Endothelial cell of umbilical vein (primary cell): Measurements from ENCODE around the gene WLS. TPM values are rescaled to one million over a fixed set of nuclear protein-coding genes. Genes with fewer than 3 reads are reported as not detected.

Experiments
- BruUV-seq: library from RNA; stranded (reverse); fragments of 400-500 nt; replicated peaks from 2 replicates; lab custom pipeline; 2021; lab: Mats Ljungman, UMichigan
- CTCF ChIA-PET: fragments of 300-600, 350-600 bp; sonication (Branson Sonifier 250); formaldehyde crosslinking; loops from one replicate; lab custom pipeline; 2021; ENCODE audit warnings: antibody characterized with exemption, inconsistent platforms; lab: Charles Lee
- POLR2A ChIA-PET: fragments of 300-600, 350-600 bp; sonication (Branson Sonifier 250); formaldehyde crosslinking; loops from one replicate; lab custom pipeline; 2021; ENCODE audit warnings: antibody characterized with exemption, inconsistent platforms; lab: Charles Lee
- DNase-seq: peaks from one replicate; pipeline ENCODE4 v3.0.0-alpha.2; 2011; ENCODE audit warnings: low read depth, low spot score
- FAIRE-seq: peaks from 2 replicates; lab custom pipeline; 2011; peaks lifted over from hg19 to GRCh38; lab: Jason Lieb, UNC
- H2AFZ ChIP-seq: 2 replicates; pipeline ENCODE4 v1.6.0; 2012; ENCODE audit warnings: low read depth, low read length, control low read depth, inconsistent platforms
- H3K27ac ChIP-seq: 2 replicates; pipeline ENCODE4 v1.5.1; 2011; ENCODE audit warnings: low read depth, mild to moderate bottlenecking, control low read depth, low read length, moderate library complexity; ENCODE audit not compliant: insufficient read depth
- H3K27me3 ChIP-seq, 2 experiments: 2 replicates each; pipeline versions ENCODE4 v1.6.0 to v1.6.1; 2011; ENCODE audit warnings: low read length in 2 of 2, mixed read lengths in 1 of 2; ENCODE audit not compliant: control insufficient read depth in 2 of 2, insufficient read depth in 2 of 2
- H3K36me3 ChIP-seq, 2 experiments: 2 replicates in 1 of 2; 3 replicates in 1 of 2; pipeline ENCODE4 v1.5.1; 2011; ENCODE audit warnings: low read length in 2 of 2, mild to moderate bottlenecking in 1 of 2, moderate library complexity in 1 of 2; ENCODE audit not compliant: control insufficient read depth in 2 of 2, insufficient read depth in 2 of 2; ENCODE audit errors: extremely low read depth in 1 of 2
- H3K4me1 ChIP-seq: 3 replicates; pipeline ENCODE4 v1.5.1; 2011; ENCODE audit warnings: mild to moderate bottlenecking, low read length; ENCODE audit not compliant: control insufficient read depth, insufficient read depth; ENCODE audit errors: extremely low read depth
- H3K4me2 ChIP-seq: 2 replicates; pipeline ENCODE4 v1.6.1; 2011; ENCODE audit warnings: low read length, control low read depth, mixed read lengths; ENCODE audit not compliant: insufficient read depth
- H3K4me3 ChIP-seq, 3 experiments: fragments of 200-600 bp in 1 of 3; sonication (generic), shearing (Covaris generic) in 1 of 3; replicated peaks in 1 of 3; 2 replicates each; pipeline ENCODE4 v1.5.1; 2011 to 2016; ENCODE audit warnings: control low read depth in 3 of 3, low read length in 3 of 3, mild to moderate bottlenecking in 2 of 3, inconsistent platforms in 1 of 3, low read depth in 1 of 3, moderate library complexity in 1 of 3; ENCODE audit not compliant: insufficient read depth in 1 of 3
- H3K79me2 ChIP-seq: 2 replicates; pipeline ENCODE4 v1.6.0; 2012; ENCODE audit warnings: low read length, inconsistent platforms; ENCODE audit not compliant: control insufficient read depth, insufficient read depth
- H3K9ac ChIP-seq: replicated peaks from 2 replicates; pipeline ENCODE3; 2011; ENCODE audit warnings: low read length, control low read depth; ENCODE audit not compliant: insufficient read depth; ENCODE audit errors: extremely low read depth
- H3K9me1 ChIP-seq: replicated peaks from 3 replicates; pipeline ENCODE4 v1.6.0; 2011; ENCODE audit warnings: mild to moderate bottlenecking, low read length; ENCODE audit not compliant: control insufficient read depth, insufficient read depth; ENCODE audit errors: extremely low read depth
- H3K9me3 ChIP-seq: replicated peaks from 2 replicates; pipeline ENCODE4 v1.5.1; 2012; ENCODE audit warnings: low read length, inconsistent platforms; ENCODE audit not compliant: control insufficient read depth, insufficient read depth
- H4K20me1 ChIP-seq: replicated peaks from 2 replicates; pipeline ENCODE3; 2011; ENCODE audit warnings: mild to moderate bottlenecking, low read length; ENCODE audit not compliant: control insufficient read depth, insufficient read depth; ENCODE audit errors: extremely low read depth
- EZH2 ChIP-seq: IDR thresholded peaks from 2 replicates; pipeline ENCODE4 v1.6.1; 2012; ENCODE audit warnings: borderline replicate concordance, low read depth, mild to moderate bottlenecking, moderate library complexity, low read length, inconsistent platforms; ENCODE audit not compliant: severe bottlenecking
- FOS ChIP-seq: IDR thresholded peaks from 2 replicates; pipeline ENCODE4 v1.6.1; 2011; ENCODE audit warnings: mild to moderate bottlenecking, low read length, moderate library complexity, borderline replicate concordance; ENCODE audit not compliant: insufficient read depth
- GATA2 ChIP-seq: IDR thresholded peaks from 2 replicates; pipeline ENCODE4 v1.7.0; 2011; ENCODE audit warnings: low read depth, mild to moderate bottlenecking, moderate library complexity, mixed read lengths, low read length; ENCODE audit not compliant: insufficient read length, insufficient read depth
- JUN ChIP-seq: IDR thresholded peaks from 2 replicates; pipeline ENCODE4 v1.6.1; 2011; ENCODE audit warnings: borderline replicate concordance, low read depth; ENCODE audit not compliant: insufficient read length, insufficient read depth
- MYC ChIP-seq: IDR thresholded peaks from one replicate; pipeline ENCODE4 v1.6.1; 2011; ENCODE audit warnings: mild to moderate bottlenecking, low read depth, low read length
- POLR2A ChIP-seq: IDR thresholded peaks from 2 replicates; pipeline ENCODE4 v1.6.1; 2012; ENCODE audit warnings: low read depth, mild to moderate bottlenecking, control low read depth, low read length
- POLR2AphosphoS5 ChIP-seq: IDR thresholded peaks from 2 replicates; pipeline ENCODE4 v1.6.1; 2012; ENCODE audit warnings: low read depth, mild to moderate bottlenecking, control low read depth, low read length, moderate library complexity; ENCODE audit not compliant: insufficient read depth
- dilution Hi-C: fragments of 300-500 bp; cut with MboI; formaldehyde crosslinking; loops from one replicate; pipeline ENCODE4 v1.15.0; 2019; ENCODE audit warnings: low sequenced_read_pairs; ENCODE audit not compliant: extremely low pct_ligation_motif_present
- intact Hi-C: fragments of 100-400 bp; cut with micrococcal nuclease; formaldehyde crosslinking; loops from one replicate; pipeline ENCODE4 v1.10.0; 2022
- polyA plus RNA-seq, 4 experiments: library from polyadenylated mRNA; depleted of rRNA in 3 of 4; stranded (reverse) in 3 of 4; unstranded in 1 of 4; fragments of >200 nt; gene quantifications; 2 replicates each; pipeline versions ENCODE4 v1.2.1 to v1.2.3, GENCODE V29; 2011 to 2012; ENCODE audit warnings: missing spikeins in 1 of 4
- total RNA-seq: library from RNA; stranded (reverse); gene quantifications from 2 replicates; pipeline ENCODE4 v1.2.3, GENCODE V29; 2021
- TF ChIP-seq, protein P1 (sequence below), 2 donors: IDR thresholded peaks; 1 replicate in 1 of 2; 2 replicates in 1 of 2; pipeline ENCODE4 v1.5.1; 2011; ENCODE audit warnings: low read length in 2 of 2, mild to moderate bottlenecking in 2 of 2, moderate library complexity in 2 of 2, control low read depth in 1 of 2, inconsistent platforms in 1 of 2, low read depth in 1 of 2; ENCODE audit not compliant: insufficient read depth in 1 of 2; ENCODE audit errors: extremely low read depth in 1 of 2
- TF ChIP-seq, protein P2 (sequence below): IDR thresholded peaks from 2 replicates; pipeline ENCODE4 v1.6.1; 2011; ENCODE audit not compliant: insufficient read depth, insufficient read length

WLS gene
- total and polyA plus RNA-seq, 2 donors (not counting 3 experiments of a cell fraction or from before 2014, with no cell fraction given), result 121 to 199 TPM

DNA sequence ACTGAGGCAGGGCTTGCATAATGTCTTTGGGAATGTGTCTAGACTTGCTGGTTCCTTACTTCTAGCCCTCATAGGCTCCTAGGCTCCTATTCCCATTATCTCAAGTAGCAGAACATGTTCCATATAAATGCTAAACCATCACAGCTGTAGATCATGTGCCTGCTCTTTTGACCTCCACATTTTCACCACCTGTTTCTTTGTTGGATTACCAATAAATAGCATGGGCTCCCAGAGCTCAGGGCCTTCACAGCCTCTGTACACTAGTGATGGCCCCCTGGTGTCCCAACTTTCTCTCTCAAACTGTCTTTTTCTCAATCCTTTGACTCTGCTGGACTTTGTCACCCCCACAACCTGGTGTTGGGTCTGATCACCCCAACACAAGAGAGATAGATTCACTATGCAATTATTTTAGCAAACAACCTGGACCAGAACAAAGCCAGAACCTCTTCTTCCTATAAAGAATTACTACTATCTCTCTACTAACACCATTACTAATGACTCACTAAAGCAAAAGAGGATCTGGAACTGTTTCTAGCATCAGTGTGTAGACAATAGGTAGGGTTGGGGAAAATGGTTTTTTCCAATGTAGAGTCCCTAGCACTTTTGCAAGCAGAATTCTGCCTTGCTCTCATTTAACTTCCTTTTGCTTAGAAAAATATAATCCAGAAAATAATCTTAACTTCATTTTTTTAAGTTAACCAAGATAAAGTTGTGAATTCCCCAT, 51.7 kb downstream of the WLS start:
- intact Hi-C loops, result no loop called here
- ChIA-PET POLR2A (no interaction called here), CTCF (no interaction called here)
- dilution Hi-C loops, result no loop called here
- H3K36me3 ChIP-seq, result peaks cover 0 to 1% of the 10 kb centered on the region in 2 experiments
- H3K4me3 ChIP-seq, result no peak overlapping the region
- FAIRE-seq (no peak), DNase-seq (no peak)
- peaks cover 7% of the 10 kb centered on the region for H3K79me2 ChIP-seq
- no TSS peak for BruUV-seq
- no peak for TF ChIP-seq GATA2
- TF ChIP-seq JUN, result no peak
- TF ChIP-seq EZH2, result no peak
- TF ChIP-seq POLR2AphosphoS5, result no peak
- TF ChIP-seq FOS, result no peak
- TF ChIP-seq POLR2A, result no peak
- TF ChIP-seq, protein P1, sequence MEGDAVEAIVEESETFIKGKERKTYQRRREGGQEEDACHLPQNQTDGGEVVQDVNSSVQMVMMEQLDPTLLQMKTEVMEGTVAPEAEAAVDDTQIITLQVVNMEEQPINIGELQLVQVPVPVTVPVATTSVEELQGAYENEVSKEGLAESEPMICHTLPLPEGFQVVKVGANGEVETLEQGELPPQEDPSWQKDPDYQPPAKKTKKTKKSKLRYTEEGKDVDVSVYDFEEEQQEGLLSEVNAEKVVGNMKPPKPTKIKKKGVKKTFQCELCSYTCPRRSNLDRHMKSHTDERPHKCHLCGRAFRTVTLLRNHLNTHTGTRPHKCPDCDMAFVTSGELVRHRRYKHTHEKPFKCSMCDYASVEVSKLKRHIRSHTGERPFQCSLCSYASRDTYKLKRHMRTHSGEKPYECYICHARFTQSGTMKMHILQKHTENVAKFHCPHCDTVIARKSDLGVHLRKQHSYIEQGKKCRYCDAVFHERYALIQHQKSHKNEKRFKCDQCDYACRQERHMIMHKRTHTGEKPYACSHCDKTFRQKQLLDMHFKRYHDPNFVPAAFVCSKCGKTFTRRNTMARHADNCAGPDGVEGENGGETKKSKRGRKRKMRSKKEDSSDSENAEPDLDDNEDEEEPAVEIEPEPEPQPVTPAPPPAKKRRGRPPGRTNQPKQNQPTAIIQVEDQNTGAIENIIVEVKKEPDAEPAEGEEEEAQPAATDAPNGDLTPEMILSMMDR (IDR thresholded peaks at IDR 0.05; ENCODE audit: extremely low read depth in 1 of 2, insufficient read depth in 1 of 2, low read depth in 1 of 2, low read length in 2 of 2), result no peak
- TF ChIP-seq MYC, result no peak
- TF ChIP-seq, protein P2, sequence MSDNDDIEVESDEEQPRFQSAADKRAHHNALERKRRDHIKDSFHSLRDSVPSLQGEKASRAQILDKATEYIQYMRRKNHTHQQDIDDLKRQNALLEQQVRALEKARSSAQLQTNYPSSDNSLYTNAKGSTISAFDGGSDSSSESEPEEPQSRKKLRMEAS, result no peak
- H4K20me1 ChIP-seq, result no peaks in the 10 kb centered on the region
- H3K4me2 ChIP-seq, result no peak overlapping the region
- H3K4me1 ChIP-seq, result peaks cover 59% of the 10 kb centered on the region
- H3K9ac ChIP-seq, result no peak overlapping the region
- H3K9me1 ChIP-seq, result no peaks in the 10 kb centered on the region
- peak overlapping the region; percentile 93 for H3K27ac ChIP-seq
- H3K27me3 ChIP-seq, result no peaks in the 10 kb centered on the region
- no peak overlapping the region for H2AFZ ChIP-seq
- H3K9me3 ChIP-seq, result no peaks in the 10 kb centered on the region
